ENCODE measurements around the gene LRRC14B. TPM values are rescaled to one million over a fixed set of nuclear protein-coding genes. Genes with fewer than 3 reads are reported as not detected.

LRRC14B gene
- total RNA-seq, 4 donors from 2014 or later: not detected

- no peak for ATAC-seq
Measured at GRCh38 chr5:197892-198489, 6.7 kb downstream of the LRRC14B start.

GRCh38 chr5:198516-199196 lies 7.4 kb downstream of the LRRC14B start:
- H3K27me3 ChIP-seq: peaks cover 2% of the 10 kb centered on the region
- WGBS, 2 donors (ENCODE audit: low coverage in 1 of 2): 100% methylated on average over 1 of the region's 21 CpGs; no CpG with 5 or more reads in 1 of the 2 donors
- TF ChIP-seq POLR2A (IDR thresholded peaks at IDR 0.05) (no peak), POLR2AphosphoS5 (IDR thresholded peaks at IDR 0.05) (no peak), EP300 (IDR thresholded peaks at IDR 0.05) (no peak), CTCF (IDR thresholded peaks at IDR 0.05) (no peak)

More at GRCh38 chr5:197892-198489, 6.7 kb downstream of the LRRC14B start:
- Histone ChIP-seq H3K9me3 (no peaks in the 10 kb centered on the region), H3K27me3 (peaks cover 4% of the 10 kb centered on the region), H3K27ac (no peak overlapping the region), H3K4me1 (no peaks in the 10 kb centered on the region), H3K36me3 (peaks cover 0 to 19% of the 10 kb centered on the region in 2 donors), H3K4me3 (no peak overlapping the region)
- TF ChIP-seq POLR2A (IDR thresholded peaks at IDR 0.05) (no peak), POLR2AphosphoS5 (IDR thresholded peaks at IDR 0.05) (no peak), CTCF (IDR thresholded peaks at IDR 0.05) (no peak), EP300 (IDR thresholded peaks at IDR 0.05) (no peak)
- 89% methylated on average over 4 of the region's 12 CpGs; no CpG with 5 or more reads in 1 of the 2 donors for WGBS, 2 donors (ENCODE audit: low coverage in 1 of 2)

GRCh38 chr5:199197-199949 lies 8.1 kb downstream of the LRRC14B start:
- Histone ChIP-seq H3K27me3 (no peaks in the 10 kb centered on the region), H3K9me3 (no peaks in the 10 kb centered on the region), H3K4me1 (no peaks in the 10 kb centered on the region), H3K27ac (no peak overlapping the region), H3K36me3 (peaks cover 0 to 33% of the 10 kb centered on the region in 2 donors), H3K4me3 (no peak overlapping the region)
- ATAC-seq: no peak
- WGBS, 2 donors (ENCODE audit: low coverage in 1 of 2): 100% methylated on average over 1 of the region's 16 CpGs; no CpG with 5 or more reads in 1 of the 2 donors
- TF ChIP-seq POLR2AphosphoS5 (IDR thresholded peaks at IDR 0.05): no peak
- TF ChIP-seq EP300 (IDR thresholded peaks at IDR 0.05): no peak
- no peak for TF ChIP-seq CTCF (IDR thresholded peaks at IDR 0.05)
- TF ChIP-seq POLR2A (IDR thresholded peaks at IDR 0.05): no peak

More at GRCh38 chr5:198516-199196, 7.4 kb downstream of the LRRC14B start:
- no peak for ATAC-seq
- no peaks in the 10 kb centered on the region for H3K4me1 ChIP-seq
- no peak overlapping the region for H3K4me3 ChIP-seq
- H3K9me3 ChIP-seq: no peaks in the 10 kb centered on the region
- no peak overlapping the region for H3K27ac ChIP-seq
- peaks cover 0 to 26% of the 10 kb centered on the region in 2 donors for H3K36me3 ChIP-seq

- Histone ChIP-seq H3K27me3 (no peaks in the 10 kb centered on the region), H3K27ac (no peak overlapping the region), H3K4me3 (no peak overlapping the region), H3K9me3 (no peaks in the 10 kb centered on the region), H3K4me1 (no peaks in the 10 kb centered on the region), H3K36me3 (peaks cover 0 to 40% of the 10 kb centered on the region in 2 donors)
- WGBS, 2 donors (ENCODE audit: low coverage in 1 of 2): 75 to 100% methylated on average over 3 of the region's 23 CpGs
- TF ChIP-seq POLR2AphosphoS5 (IDR thresholded peaks at IDR 0.05) (no peak), CTCF (IDR thresholded peaks at IDR 0.05) (no peak), POLR2A (IDR thresholded peaks at IDR 0.05) (no peak), EP300 (IDR thresholded peaks at IDR 0.05) (no peak)
- ATAC-seq: no peak
Measured at GRCh38 chr5:199950-200645, 8.8 kb downstream of the LRRC14B start.

Measured in gastroesophageal sphincter (tissue), 4 donors.